HUES48 (cell line): Measurements from ENCODE around the gene GALNT14.

Source experiments
- H3K27ac ChIP-seq: one replicate; pipeline ENCODE4 v1.7.0; 2013; ENCODE audit warnings: low read depth, low read length, inconsistent platforms
- H3K27me3 ChIP-seq: 2 replicates; pipeline ENCODE4 v1.6.1; 2013; ENCODE audit warnings: mild to moderate bottlenecking, low read length; ENCODE audit not compliant: control insufficient read depth, insufficient read depth
- H3K36me3 ChIP-seq: 2 replicates; pipeline ENCODE4 v1.6.1; 2013; ENCODE audit warnings: low read length; ENCODE audit not compliant: control insufficient read depth, insufficient read depth
- H3K4me1 ChIP-seq: 2 replicates; pipeline ENCODE4 v1.6.1; 2013; ENCODE audit warnings: mild to moderate bottlenecking, low read length; ENCODE audit not compliant: control insufficient read depth, insufficient read depth
- H3K4me3 ChIP-seq: 2 replicates; pipeline ENCODE4 v1.5.1; 2013; ENCODE audit warnings: mild to moderate bottlenecking, low read depth, low read length
- H3K9ac ChIP-seq: 2 replicates; pipeline ENCODE4 v1.6.1; 2013; ENCODE audit warnings: mild to moderate bottlenecking, low read depth, low read length, moderate library complexity
- H3K9me3 ChIP-seq: 2 replicates; pipeline ENCODE4 v1.6.1; 2013; ENCODE audit warnings: low read length; ENCODE audit not compliant: control insufficient read depth, insufficient read depth

GALNT14 gene

GRCh38 chr2:30990176-30990575, 148.1 kb downstream of the GALNT14 start:
- no peaks in the 10 kb centered on the region for H3K36me3 ChIP-seq
- no peaks in the 10 kb centered on the region for H3K27me3 ChIP-seq
- no peak overlapping the region for H3K27ac ChIP-seq

GRCh38 chr2:30989746-30990145, 148.5 kb downstream of the GALNT14 start:
- H3K9ac ChIP-seq, result no peak overlapping the region
- H3K36me3 ChIP-seq, result no peaks in the 10 kb centered on the region
- H3K4me3 ChIP-seq, result no peak overlapping the region
- H3K27ac ChIP-seq, result no peak overlapping the region
- H3K9me3 ChIP-seq, result no peaks in the 10 kb centered on the region
- H3K27me3 ChIP-seq, result no peaks in the 10 kb centered on the region
- H3K4me1 ChIP-seq, result peaks cover 5% of the 10 kb centered on the region; the same call in 1 of the 2 replicates

More at GRCh38 chr2:30990176-30990575, 148.1 kb downstream of the GALNT14 start:
- Histone ChIP-seq H3K4me3 (no peak overlapping the region), H3K9me3 (no peaks in the 10 kb centered on the region), H3K4me1 (peaks cover 5% of the 10 kb centered on the region; the same call in 1 of the 2 replicates), H3K9ac (no peak overlapping the region)

- Histone ChIP-seq H3K27me3 (no peaks in the 10 kb centered on the region), H3K9me3 (no peaks in the 10 kb centered on the region), H3K27ac (no peak overlapping the region), H3K4me3 (no peak overlapping the region), H3K36me3 (no peaks in the 10 kb centered on the region), H3K4me1 (peaks cover 5% of the 10 kb centered on the region; the same call in 1 of the 2 replicates), H3K9ac (no peak overlapping the region)
Measured at GRCh38 chr2:30987566-30987965, 150.7 kb downstream of the GALNT14 start.

DNA sequence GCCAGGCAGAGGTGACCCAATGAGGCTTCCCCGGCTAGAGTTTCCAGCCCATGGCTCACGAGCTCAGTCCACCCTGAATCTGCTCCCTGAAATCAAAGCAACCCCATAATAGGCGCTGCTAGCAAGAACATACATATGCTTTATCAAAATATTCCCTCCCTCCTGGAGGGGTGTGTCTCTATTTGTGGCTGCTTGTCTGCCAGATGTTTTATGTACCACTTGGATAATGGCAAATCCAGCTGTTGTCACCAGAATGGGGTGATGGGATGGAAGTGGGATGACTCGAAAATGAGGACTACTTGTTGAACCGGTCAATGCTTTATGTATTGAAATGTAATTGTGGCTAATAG, 152.0 kb downstream of the GALNT14 start:
- peaks cover 8% of the 10 kb centered on the region; the same call in 1 of the 2 replicates for H3K4me1 ChIP-seq
- no peak overlapping the region for H3K4me3 ChIP-seq
- no peaks in the 10 kb centered on the region for H3K27me3 ChIP-seq
- no peak overlapping the region for H3K9ac ChIP-seq
- no peaks in the 10 kb centered on the region for H3K9me3 ChIP-seq
- no peaks in the 10 kb centered on the region for H3K36me3 ChIP-seq
- no peak overlapping the region for H3K27ac ChIP-seq

GRCh38 chr2:30985493-30986230, 152.6 kb downstream of the GALNT14 start:
- Histone ChIP-seq H3K9ac (no peak overlapping the region), H3K27ac (no peak overlapping the region), H3K27me3 (no peaks in the 10 kb centered on the region), H3K4me1 (peaks cover 8% of the 10 kb centered on the region; the same call in 1 of the 2 replicates), H3K4me3 (no peak overlapping the region), H3K36me3 (no peaks in the 10 kb centered on the region), H3K9me3 (no peaks in the 10 kb centered on the region)

DNA sequence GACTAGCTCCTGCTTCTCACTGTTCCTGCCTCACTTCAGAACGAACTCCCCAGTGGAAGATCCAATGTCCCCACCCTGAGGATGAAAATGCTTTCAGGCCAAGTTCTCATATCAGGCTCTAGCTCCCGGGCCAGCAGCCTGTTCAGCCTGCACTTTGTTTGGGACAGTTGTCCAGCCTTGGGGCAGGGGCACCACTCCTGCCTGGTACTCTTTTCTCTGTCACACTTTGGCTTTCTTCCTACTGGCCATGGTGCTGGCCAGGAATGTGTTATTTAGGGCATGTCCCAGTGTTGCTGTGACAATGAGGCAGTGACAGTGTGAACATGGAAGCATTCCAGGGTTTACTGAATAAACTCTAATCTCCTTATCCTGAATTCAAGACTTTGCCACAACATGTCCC, 154.1 kb downstream of the GALNT14 start:
- Histone ChIP-seq H3K4me1 (0 out of 2 replicates have a peak, but pooled peaks cover 3% of the 10 kb centered on the region), H3K4me3 (no peak overlapping the region), H3K27me3 (no peaks in the 10 kb centered on the region), H3K9me3 (no peaks in the 10 kb centered on the region), H3K9ac (no peak overlapping the region), H3K36me3 (no peaks in the 10 kb centered on the region), H3K27ac (no peak overlapping the region)

GRCh38 chr2:30981510-30981909, 156.7 kb downstream of the GALNT14 start:
- H3K4me1 ChIP-seq, result 0 out of 2 replicates have a peak, but pooled peaks cover 3% of the 10 kb centered on the region
- peaks cover 2% of the 10 kb centered on the region; the same call in 1 of the 2 replicates for H3K9me3 ChIP-seq
- H3K9ac ChIP-seq, result no peak overlapping the region
- no peaks in the 10 kb centered on the region for H3K36me3 ChIP-seq
- no peak overlapping the region for H3K27ac ChIP-seq
- H3K4me3 ChIP-seq, result no peak overlapping the region
- H3K27me3 ChIP-seq, result no peaks in the 10 kb centered on the region

DNA sequence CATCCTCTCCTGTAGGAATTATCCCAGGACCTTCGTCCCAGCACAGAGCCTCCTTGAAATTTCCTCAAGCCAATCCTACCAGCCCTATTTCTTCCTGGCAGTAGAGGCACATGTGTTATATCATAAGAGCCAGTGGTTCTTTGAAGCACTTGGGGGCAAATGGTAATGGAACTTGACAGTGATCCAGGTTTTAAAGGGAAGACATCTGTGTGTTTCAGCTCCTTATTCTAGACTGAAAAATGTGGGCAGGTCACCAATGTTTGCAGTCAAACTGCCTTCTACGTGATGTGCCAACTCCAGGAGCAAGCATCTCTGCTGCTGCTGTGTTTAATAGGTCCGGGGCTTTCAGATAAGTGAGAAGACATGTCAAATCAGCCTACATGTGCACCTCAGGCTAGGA, 157.1 kb downstream of the GALNT14 start:
- Histone ChIP-seq H3K27ac (no peak overlapping the region), H3K9ac (no peak overlapping the region), H3K4me1 (0 out of 2 replicates have a peak, but pooled peaks cover 3% of the 10 kb centered on the region), H3K9me3 (peaks cover 2% of the 10 kb centered on the region; the same call in 1 of the 2 replicates), H3K4me3 (no peak overlapping the region), H3K27me3 (no peaks in the 10 kb centered on the region), H3K36me3 (no peaks in the 10 kb centered on the region)

- Histone ChIP-seq H3K4me1 (0 out of 2 replicates have a peak, but pooled peaks cover 3% of the 10 kb centered on the region), H3K27me3 (no peaks in the 10 kb centered on the region), H3K9me3 (peaks cover 2% of the 10 kb centered on the region; the same call in 1 of the 2 replicates), H3K36me3 (no peaks in the 10 kb centered on the region), H3K9ac (no peak overlapping the region), H3K27ac (no peak overlapping the region), H3K4me3 (no peak overlapping the region)
Measured at GRCh38 chr2:30979822-30980245, 158.4 kb downstream of the GALNT14 start.

- H3K4me1 ChIP-seq, result 0 out of 2 replicates have a peak, but pooled peaks cover 3% of the 10 kb centered on the region
- H3K4me3 ChIP-seq, result no peak overlapping the region
- no peak overlapping the region for H3K9ac ChIP-seq
- H3K36me3 ChIP-seq, result no peaks in the 10 kb centered on the region
- H3K9me3 ChIP-seq, result peaks cover 2% of the 10 kb centered on the region; the same call in 1 of the 2 replicates
- no peak overlapping the region for H3K27ac ChIP-seq
- no peaks in the 10 kb centered on the region for H3K27me3 ChIP-seq
Measured at GRCh38 chr2:30978854-30979253, 159.4 kb downstream of the GALNT14 start.

- no peak overlapping the region for H3K27ac ChIP-seq
- H3K9me3 ChIP-seq, result peaks cover 2% of the 10 kb centered on the region; the same call in 1 of the 2 replicates
- H3K27me3 ChIP-seq, result no peaks in the 10 kb centered on the region
- H3K36me3 ChIP-seq, result no peaks in the 10 kb centered on the region
- H3K9ac ChIP-seq, result no peak overlapping the region
- no peak overlapping the region for H3K4me3 ChIP-seq
- H3K4me1 ChIP-seq, result 0 out of 2 replicates have a peak, but pooled peaks cover 3% of the 10 kb centered on the region
Measured at GRCh38 chr2:30978044-30978443, 160.2 kb downstream of the GALNT14 start.
